AG20443 (cell line): ENCODE measurements around the gene C11orf65.
"Not testable (repeated sequence)": the region's sequence is repeated elsewhere in the genome, so short reads cannot be mapped to it uniquely, and the experiment has no call there.

Source experiments
- DNase-seq: peaks from one replicate; pipeline ENCODE4 v3.0.0; 2012; ENCODE audit warnings: low spot score, mixed read lengths

C11orf65 gene

DNA sequence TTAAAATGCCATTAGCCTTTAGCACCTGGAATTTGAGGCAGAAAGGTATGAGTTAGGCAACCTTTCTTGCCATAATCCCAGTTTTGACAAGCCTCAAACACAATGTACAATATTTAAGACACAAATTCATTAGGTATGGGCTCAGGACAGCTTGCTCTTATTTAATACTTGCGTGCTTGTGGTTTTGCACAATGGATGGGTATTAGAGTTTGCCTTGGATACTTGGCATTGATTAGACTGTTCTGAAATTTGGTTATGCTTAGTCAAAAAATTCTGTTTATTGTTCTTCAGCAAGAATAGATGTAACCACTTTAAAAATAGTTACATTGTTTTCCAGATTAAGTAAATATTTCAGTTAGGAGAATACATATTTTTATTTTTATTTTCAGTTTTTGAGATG lies 5.4 kb upstream of the C11orf65 start:
- DNase-seq = no peak

DNA sequence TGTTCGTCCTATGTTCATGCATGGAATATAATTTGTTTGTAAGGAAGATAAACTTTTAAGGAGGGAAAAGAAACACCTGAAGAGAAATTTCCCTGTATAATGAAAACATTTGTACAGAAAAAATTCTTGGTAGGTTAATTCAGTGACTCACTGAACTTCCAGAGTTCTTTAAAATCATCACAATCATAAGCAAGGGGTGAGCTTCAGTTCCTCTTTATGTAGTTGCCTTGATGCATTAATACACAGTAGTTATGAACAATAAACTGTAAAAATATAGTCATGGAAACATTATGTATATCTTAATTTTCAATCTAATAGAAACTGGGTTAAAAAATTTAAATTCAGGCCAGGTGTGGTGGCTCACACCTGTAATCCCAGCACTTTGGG lies 1.1 kb upstream of the C11orf65 start:
- DNase-seq = no peak

DNA sequence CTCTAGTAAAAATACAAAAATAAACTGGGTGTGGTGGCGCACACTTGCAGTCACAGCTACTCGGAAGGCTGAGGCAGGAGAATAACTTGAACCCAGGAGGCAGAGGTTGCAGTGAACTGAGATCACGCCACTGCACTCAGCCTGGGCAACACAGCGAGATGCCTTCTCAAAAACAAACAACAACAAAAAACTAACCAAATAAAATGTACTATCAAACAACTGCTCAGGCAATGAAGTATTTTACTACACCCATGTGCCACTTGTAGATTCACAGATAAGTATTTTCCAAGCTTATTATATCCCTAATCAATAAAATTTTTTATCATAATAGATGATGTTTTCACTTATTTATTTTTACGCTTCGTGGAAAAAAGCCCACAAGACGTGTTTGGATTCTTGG lies 924 bp downstream of the C11orf65 start:
- no peak for DNase-seq

DNA sequence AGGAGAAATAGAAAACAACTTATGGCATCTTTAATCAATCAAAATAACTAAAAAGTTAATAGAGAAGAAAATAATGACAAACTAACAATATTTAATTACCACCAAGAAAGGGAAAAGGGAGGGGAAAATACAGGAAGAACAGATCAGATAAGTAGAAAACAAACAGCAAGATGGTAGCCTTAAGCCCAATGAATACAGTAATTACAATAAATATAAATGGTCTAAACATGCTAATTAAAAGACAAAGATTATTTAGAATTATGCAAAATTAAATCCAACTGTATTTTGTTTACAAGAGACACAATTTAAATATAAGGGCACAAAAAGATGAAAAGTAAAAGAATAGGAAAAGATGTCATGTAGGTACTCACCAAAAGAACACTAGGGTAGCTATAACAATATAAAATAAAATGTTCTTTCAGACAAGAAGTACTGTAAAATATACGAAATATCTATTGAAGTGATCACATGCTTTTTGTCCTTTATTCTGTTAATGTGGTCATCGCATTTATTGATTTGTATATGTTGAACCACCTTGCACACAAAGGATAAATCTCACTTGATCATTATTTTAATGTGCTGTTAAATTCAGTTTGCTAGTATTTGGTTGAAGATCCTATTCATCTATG lies 14.0 kb downstream of the C11orf65 start:
- no peak for DNase-seq

DNA sequence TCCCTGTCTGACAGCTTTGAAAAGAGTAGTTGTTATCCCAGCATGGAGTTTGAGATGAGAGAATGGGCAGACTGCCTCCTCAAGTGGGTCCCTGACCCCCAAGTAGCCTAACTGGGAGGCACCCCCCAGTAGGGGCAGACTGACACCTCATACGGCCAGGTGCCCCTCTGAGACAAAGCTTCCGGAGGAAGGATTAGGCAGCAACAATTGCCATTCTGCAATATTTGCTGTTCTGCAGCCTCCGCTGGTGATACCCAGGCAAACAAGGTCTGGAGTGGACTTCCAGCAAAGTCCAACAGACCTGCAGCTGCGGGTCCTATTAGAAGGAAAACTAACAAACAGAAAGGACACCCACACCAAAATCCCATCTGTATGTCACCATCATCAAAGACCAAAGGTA lies 25.9 kb downstream of the C11orf65 start:
- not testable (repeated sequence) for DNase-seq

DNA sequence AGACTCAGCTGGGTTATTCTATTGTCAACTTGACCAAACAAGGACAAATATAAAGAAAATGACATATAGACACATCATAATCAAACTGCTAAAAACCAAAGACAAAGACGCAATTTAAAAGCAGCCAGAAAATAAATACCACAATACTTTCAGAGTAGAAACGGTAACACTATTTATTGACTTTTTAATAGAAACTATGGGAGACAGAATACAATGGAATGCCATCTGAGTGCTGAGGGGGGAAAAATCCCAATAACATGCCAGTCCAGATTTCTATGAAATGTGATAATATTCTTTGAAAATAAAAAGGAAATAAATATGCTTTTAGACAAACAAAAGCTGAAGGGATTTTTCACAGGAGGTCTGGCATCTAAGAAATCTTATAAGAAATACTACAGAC lies 30.7 kb downstream of the C11orf65 start:
- no peak for DNase-seq

DNA sequence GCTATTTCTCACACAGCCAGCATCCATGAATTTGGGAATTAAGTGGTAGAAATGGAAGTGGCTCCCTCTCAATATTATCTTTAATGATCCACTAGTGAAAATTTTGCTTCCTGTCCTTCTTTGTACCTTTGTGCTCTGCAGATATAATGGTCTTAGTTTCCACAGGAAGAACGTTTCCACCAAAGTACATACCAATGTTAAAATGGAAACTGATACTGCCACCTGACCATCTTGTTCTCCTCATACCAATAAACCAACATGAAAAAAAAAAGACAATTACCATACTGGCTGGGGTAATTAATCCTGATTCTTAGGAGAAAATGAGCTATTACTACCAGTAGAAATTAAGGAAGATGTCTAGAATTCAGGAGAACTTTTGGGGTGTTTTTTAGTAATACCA lies 32.3 kb downstream of the C11orf65 start:
- no peak for DNase-seq

DNA sequence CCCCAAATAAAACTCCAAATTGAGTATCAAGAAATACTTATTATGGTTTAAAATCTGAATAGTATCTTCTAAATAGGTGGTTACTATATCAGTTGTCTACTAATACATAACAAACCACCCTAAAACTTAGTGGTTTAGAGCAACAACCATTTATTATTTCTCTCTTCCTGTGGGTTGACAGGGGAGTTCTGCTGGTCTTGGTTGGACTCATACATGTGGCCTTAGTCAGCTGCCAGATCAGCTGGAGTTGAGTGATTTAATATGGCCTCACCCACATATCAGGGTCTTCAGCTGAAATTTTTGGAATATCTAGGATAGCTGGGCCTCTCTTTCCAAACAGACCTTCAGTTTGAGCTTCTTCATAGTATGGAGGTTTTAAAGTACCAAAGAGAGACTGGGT lies 34.5 kb downstream of the C11orf65 start:
- peak; percentile 47 for DNase-seq

DNA sequence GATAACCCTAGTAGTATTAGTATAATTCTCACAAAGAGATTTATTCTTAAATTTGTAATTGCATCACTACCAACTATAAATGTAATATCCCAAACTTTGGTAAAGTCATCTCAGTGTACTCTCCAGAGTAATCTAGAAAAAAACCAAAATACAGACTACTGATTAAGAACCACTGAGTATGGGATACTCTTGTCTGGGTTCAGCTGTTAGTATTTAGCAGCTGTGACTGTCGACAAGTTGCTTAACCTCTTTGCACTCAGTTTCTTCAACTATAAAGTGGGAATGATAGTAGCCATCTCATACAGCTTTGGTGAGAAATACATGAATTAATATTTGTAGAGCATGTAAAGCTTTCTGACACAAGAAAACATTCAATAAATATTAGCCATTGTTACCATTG lies 35.3 kb downstream of the C11orf65 start:
- no peak for DNase-seq

DNA sequence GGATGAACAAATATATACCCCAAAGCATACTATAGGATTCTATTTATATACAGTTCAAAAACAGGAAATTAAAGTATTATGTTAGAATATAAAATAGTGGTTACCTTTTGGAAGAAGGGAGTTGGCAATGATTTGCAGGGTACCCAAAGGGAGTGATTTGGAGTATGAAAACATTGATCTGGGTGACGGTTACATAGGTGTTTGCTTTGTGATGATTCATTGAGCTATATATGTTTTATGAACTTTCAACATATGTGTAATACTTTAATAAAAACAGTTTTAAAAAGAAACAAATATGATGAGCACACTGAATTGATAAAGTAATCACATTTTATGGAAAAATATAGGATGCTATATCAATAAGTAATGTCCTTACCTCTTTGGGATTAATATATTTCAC lies 36.0 kb downstream of the C11orf65 start:
- DNase-seq = no peak

DNA sequence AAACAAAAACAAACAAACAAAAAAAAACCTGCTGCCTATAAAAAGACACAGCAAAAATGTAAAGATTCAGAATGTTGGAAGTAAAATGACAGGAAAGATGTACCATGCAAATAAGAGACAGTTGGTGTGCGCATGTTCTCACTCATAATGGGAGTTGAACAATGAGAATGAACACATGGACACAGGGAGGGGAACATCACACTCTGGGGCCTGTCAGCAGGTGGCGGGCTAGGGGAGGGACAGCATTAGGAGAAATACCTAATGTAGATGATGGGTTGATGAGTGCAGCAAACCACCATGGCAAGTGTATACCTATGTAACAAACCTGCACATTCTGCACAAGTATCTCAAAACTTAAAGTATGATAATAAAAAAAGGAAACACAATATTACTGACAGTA lies 49.8 kb downstream of the C11orf65 start:
- not testable (repeated sequence) for DNase-seq

DNA sequence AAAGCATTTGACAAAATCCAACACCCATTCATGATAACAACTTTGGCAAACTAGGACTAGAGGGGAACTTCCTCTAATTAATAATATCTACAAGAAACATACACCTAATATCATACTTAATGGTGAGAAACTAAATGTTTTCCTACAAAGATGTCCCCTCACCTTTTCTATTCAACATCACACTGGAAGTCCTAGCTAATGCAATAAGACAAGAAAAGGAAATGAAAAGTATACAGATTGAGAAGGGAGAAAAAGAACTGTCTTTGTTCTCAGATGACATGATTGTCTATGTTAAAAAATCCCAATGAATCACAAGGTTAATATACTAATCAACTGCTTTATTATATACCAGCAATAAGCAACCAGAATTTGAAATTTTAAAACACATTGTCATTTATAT lies 52.4 kb downstream of the C11orf65 start:
- DNase-seq = no peak

DNA sequence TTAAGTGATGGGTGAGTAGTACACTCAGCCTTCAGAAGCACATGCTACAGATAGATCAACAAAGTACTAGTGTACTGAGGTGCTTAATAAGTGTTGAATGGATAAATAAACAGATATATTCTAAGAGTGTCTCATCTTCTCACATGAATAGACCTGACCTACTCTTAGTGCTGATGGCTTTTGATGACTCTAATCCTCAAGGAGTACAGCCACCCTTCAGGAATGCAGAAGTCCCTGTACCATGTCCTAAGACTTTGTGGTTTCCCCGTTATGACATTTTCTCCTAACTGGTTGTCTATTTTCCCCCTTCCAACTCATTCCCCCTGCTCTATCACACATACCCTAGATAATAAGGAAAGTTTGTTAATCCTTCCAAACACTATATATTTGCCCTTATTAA lies 61.6 kb downstream of the C11orf65 start:
- DNase-seq = peak; percentile 19

DNA sequence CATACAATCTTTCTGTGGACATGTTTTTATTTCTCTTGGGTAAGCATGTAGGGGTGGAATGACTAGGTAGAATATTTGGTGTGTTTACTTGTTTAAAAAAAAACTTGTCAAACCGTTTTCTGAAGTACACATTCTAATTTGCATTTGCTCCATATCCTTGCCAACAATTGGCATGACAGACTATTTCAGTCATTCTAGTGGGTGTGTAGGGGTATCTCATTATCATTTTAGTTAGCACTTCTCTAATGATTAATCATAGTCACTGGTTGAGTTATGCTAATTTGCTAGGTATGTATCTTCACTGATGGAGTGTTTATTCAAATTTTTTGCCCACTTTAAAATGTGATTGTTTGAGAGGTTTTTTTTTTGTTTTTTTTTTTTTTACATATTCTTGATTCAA lies 64.3 kb downstream of the C11orf65 start:
- DNase-seq = no peak

DNA sequence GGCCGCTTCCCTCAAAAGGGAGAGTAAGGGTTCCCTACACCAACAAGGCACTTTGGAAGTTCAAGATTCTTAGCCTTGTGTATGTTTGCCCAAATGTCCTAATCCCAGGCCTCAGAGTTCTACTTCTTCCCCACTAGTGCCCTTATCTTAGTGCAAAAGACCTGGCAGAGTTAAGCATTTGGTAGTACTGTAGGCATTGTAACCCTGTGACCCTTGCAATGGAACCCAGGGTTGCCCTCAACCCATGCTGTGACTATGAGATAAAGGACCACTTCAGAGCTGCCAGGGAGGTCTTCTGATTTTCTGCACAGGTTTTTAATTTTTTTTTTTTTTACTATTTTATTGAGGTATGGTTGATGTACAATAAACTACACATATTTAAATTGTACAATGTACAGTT lies 65.1 kb downstream of the C11orf65 start:
- no peak for DNase-seq

DNA sequence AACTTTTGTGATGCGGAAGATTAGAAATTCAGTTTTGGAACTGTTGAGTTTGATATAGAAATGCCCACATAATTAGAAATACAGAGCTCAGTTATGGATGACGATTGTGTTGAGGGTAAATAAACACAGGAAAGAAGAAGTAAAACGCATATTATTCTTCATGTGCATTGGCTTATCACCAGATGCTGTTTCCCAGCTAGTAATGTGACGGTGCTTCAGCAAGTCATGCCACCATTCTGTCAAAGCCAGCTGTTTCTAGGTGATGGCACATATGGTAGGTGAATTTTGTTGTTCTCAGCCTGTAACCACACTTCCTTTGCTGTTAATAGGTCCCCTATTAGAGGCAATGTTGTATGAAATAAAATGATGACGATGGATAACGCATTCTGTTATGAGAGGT lies 68.9 kb downstream of the C11orf65 start:
- DNase-seq = no peak

DNA sequence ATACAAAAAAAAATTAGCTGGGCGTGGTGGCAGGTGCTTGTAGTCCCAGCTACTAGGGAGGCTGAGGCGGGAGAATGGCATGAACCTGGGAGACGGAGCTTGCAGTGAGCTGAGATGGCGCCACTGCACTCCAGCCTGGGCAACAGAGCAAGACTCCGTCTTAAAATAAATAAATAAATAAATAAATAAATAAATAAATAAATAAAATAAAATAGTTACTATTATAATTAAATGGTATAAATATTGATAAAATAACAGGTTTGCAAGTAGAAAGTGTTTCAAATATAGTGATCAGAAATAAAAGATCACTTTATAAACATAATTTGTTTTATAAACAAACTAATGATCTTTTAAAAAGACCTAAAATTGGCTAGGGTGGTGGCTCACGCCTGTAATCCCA lies 70.7 kb downstream of the C11orf65 start:
- not testable (repeated sequence) for DNase-seq

DNA sequence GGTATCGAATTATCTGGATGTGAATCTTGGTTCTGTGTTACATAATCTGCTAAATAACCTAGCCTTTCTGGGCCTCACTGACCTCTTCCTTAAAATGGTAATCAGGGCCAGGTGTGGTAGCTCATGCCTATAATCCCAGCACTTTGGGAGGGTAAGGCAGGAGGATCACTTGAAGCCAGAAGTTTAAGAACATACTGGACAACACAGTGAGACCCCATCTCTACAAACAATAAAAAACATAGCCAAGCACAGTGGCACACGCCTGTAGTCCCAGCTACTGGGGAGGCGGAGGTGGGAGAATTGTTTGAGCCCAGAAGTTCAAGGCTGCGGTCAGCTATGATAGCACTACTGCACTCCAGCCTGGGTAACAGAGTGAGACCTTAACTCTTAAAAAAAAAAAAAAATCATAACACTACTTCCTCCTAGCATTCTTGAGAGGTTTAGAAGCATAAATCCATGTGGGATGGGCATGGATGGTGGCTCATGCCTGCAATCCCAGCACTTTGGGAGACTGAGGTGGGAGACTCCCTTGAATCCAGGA lies 72.5 kb downstream of the C11orf65 start:
- DNase-seq = no peak

DNA sequence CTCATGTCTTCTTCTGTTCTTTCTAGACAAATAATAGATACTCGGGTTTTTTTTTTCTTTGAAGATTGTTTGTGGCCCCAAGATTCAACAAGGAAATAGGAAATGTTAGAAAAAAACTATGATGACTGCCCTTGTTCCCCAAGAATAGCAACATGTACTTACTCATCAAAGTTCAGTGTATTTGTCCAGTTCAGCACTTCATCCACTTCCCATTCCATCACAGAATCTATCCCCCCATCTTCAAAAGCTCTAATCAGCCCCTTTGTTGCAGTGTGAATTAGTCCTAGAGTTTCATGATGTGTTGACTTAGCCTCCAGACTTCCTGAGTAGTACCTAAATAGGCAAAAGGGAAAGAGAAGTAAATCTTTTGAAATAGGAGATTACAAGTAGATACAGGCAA lies 74.3 kb downstream of the C11orf65 start:
- no peak for DNase-seq

DNA sequence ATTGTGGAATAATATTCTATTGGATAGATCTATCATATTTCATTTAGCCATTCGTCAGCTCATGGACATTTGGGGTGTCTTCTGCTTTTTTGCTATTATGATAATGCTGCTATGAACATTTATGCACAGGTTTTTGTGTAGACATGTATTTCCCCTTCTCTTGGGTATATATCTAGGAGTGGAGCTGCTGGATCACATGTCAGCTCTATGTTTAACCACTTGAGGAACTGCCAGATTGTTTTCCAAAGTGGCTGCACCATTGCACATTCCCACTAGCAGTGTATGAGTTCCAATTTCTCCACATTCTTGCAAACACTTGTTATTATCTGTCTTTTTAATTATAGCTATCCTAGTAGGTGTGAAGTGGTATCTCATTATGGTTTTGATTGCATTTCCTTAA lies 75.0 kb downstream of the C11orf65 start:
- DNase-seq = no peak

DNA sequence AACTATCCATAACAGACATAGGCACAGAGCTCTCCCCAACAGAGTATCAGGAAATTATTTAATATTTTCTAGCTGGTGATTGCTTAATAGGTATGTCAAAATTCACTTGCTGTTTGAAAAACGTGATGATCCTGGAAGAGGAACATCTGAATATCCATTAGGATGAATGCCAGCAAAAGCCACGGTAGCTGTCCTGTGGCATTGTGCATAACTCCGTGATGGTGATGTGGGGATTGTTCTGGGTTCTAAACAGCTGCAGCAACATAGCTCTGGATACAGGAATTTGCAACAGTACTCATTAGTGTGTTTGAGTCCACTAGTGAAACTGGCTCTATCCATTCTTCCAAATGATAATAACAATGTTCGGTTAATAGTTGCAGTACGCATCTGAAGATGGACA lies 78.8 kb downstream of the C11orf65 start:
- DNase-seq = no peak

DNA sequence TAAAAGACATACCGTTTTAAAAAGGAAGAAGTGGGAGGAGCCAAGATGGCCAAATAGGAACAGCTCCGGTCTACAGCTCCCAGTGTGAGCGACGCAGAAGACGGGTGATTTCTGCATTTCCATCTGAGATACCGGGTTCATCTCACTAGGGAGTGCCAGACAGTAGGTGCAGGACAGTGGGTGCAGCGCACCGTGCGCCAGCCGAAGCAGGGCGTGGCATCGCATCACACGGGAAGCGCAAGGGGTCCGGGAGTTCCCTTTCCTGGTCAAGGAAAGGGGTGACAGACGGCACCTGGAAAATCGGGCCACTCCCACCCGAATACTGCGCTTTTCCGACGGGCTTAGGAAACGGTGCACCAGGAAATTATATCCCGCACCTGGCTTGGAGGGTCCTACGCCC lies 93.8 kb downstream of the C11orf65 start:
- not testable (repeated sequence) for DNase-seq

DNA sequence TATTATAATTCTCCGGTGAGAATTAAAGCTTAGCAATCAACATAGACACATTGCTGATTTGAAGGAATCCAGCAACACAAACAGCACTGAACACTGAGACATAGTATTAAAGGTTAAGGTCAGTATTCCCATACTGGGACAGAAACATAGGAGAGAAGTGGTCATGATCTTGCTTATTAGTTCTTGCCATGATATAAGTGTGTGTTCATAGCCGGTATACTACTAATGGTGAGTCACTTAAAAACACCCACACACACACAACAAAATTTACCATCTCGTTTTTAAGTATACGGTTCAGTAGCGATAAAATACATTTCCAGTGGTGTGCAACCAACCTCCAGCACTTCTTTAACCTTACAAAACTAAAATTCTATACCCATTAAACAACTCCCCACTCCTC lies 96.3 kb downstream of the C11orf65 start:
- DNase-seq = no peak

DNA sequence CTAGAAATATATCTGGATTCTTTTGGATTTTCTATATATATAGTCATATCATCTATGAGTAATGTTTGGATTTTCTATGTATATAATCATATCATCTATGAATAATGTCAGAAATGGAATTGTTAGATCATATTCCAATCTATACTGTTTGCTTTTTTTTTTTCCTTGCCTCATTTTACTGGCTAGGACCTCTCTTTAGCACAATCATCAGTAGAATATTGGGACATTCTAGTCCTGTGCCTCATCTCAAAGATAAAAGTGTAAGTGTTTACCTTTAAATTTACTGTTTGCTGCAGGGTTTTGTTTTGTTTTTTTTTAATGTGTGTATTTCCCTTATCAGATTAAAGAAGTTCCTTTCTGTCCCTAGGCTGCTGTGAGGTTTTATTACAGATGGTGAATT lies 97.0 kb downstream of the C11orf65 start:
- no peak for DNase-seq

DNA sequence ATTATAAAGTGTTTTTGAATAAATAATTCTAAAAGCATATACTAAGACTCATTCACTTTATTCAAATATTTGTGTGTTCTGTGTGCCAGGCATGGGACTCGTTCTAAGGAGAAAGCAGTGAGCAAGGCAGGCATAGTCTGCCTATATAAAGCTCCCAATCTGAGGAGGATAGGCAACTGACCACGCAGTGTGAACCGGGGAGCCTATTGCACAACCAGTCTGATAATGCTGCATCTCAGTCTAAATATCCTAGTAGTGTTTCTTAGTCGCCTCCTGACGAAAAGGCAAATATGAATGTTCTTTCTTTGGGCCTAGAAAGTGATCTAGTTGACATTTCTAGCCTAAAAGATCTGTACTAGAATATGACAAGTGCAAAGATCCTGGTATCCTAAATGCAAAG lies 98.3 kb downstream of the C11orf65 start:
- no peak for DNase-seq
